ENCODE measurements around the gene MCRIP2. TPM values are rescaled to one million over a fixed set of nuclear protein-coding genes. Genes with fewer than 3 reads are reported as not detected.

The MCRIP2 gene
- total and polyA plus RNA-seq, 2 of the 8 experiments (the other 6 are each of a cell fraction or from before 2014, with no cell fraction given), result 45.4 to 75.5 TPM

DNA sequence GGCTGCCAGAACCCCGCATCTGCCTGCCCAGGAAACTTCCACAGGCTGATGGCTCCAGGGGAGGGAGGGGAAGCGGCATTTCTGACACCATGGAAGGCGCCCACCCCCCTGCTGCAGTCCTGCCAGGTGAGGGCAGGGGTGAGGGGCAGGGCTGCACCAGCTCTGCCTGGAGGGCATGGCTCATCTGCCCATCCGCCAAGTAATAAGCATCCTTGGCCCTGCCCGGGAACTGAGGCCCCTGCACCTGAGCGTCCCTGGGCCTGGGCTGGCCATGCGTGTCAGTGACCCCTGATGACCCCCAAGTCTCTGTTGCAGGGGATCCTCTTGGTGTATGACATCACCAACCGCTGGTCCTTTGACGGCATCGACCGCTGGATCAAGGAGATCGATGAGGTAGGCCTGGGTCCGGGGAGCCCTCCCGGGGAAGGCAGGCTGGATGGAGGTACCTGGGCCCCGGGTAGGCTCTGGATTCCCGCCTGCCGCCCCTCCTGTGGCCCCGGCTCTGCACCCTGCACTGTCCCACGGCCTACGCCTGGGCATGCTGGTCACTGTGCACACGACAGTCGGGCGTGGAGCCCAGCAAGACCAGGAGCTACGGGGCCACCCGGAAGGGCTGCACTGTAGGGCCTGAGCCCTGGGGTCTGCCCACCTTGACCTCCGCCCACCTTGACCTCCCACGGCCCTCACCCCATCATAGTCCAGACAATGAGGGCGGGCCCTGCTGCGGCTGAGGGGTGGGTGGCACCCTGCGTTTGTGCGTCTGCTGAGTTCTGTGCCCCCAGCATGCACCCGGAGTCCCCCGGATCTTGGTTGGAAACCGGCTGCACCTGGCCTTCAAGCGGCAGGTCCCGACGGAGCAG lies 16.3 kb upstream of the MCRIP2 start (continued):
- no peak for TF ChIP-seq CHD7 (IDR thresholded peaks at IDR 0.05; ENCODE audit: insufficient replicate concordance, low read length)
- TF ChIP-seq, protein P1, sequence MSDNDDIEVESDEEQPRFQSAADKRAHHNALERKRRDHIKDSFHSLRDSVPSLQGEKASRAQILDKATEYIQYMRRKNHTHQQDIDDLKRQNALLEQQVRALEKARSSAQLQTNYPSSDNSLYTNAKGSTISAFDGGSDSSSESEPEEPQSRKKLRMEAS (IDR thresholded peaks at IDR 0.05), result no peak
- no peak for TF ChIP-seq SAP30 (IDR thresholded peaks at IDR 0.05; ENCODE audit: insufficient read depth, insufficient replicate concordance, low read length)

Data from H1 (cell line).